ENCODE data around the gene ABHD11.

The ABHD11 gene

GRCh38 chr7:73700581-73701134, 37.9 kb downstream of the ABHD11 start:
- no peak for DNase-seq

DNA sequence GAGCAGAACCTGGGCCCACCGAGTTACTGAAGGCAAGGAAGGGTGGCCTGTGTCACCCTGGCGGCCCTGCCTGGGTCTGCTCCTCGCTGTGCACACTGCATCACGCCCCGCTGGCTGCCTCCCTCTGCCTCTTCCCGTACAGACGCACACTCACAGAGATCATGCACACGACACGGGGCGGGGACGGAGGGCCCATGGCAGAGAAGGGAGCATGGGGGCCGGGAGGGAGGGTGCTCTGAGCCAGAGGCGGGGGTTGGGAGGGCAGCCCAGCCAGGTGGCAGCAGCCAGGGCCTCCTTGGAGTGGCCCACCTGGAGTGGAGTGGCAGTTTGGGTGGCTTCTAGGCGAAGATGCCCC, 38.6 kb downstream of the ABHD11 start:
- no peak for DNase-seq

GRCh38 chr7:73699370-73700068, 39.1 kb downstream of the ABHD11 start:
- DNase-seq = no peak

DNA sequence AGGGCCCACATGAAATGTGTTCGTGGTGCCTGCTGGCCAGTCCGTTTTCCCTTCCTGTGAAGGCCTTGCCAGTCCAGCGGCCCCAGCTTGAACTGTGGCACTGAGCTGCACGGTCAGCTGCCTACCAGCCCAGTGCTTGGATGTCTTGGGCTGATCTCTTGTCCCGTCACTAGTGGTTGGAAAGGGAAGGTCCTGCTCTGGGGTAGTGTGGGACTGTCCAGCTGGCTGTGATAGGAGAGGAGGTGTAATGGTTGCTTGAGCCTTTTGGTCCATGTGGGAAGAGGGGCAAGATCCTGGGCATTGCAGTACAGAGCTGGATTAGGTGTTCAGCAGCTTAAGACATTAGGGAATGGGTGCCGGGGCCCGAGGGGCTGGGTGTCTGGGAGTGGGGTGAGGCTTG, 40.2 kb downstream of the ABHD11 start:
- DNase-seq = no peak

DNA sequence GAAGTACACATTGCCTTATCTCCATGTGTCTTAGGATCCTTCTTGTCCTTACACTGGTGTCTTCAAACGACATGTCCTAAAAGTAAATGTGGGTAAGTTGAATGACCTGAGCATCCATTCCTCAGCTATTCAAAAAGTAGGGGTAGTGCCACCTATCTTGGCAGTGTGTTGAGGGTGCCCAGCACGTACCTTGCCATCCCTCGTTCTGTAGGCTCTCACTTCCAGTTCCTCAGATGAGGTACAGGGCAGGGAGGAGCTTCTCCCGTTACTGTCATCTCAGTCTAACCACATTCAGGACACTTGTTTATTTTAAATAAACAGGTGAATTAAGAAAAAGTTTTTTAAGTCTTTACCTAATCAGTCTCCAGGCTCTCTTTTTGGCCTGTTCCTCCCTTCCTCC, 42.2 kb downstream of the ABHD11 start:
- DNase-seq = no peak

DNA sequence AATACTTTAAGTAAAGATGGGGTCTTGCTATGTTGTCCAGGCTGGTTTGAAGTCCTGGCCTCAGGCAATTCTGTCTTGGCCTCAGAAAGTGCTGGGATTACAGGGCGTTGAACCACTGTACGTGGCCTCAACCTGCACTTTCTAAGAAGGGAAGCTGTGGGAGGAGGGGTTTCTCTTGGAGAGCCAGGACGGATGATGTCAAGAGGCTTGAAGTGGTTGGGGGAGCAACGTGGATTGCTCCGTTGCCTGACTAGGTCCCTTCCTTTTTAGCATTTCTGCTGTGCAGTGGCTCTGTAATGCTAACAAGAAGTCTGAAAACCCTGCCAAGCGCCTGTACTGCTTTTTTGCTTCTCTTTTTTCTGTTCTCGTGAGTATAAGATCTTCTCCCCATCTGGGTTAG, 48.0 kb downstream of the ABHD11 start:
- DNase-seq = no peak

- no peak for DNase-seq
Measured at GRCh38 chr7:73688288-73688687, 50.3 kb downstream of the ABHD11 start.
